A549 (cell line): ENCODE measurements around the gene IL2RG. TPM values are rescaled to one million over a fixed set of nuclear protein-coding genes. Genes with fewer than 3 reads are reported as not detected.

Source experiments
- ATAC-seq, 2 experiments: fragments of 200-7000 bp in 1 of 2; fragments of >200 bp in 1 of 2; cut with Nextera tagmentation in 1 of 2; cut with Tn5 transposase in 1 of 2; 3 replicates each; pipeline versions ENCODE4 v1.8.0 to v1.9.1; 2018 to 2020; ENCODE audit warnings: mild to moderate bottlenecking in 1 of 2, moderate library complexity in 1 of 2
- CTCF ChIA-PET: fragments of 300-600 bp; sonication (Branson Sonifier 250); formaldehyde crosslinking; extraction: SDS; loops from one replicate; lab custom pipeline; 2021; ENCODE audit warnings: antibody characterized with exemption, inconsistent platforms; lab: Yijun Ruan, JAX
- POLR2A ChIA-PET: fragments of 350-600 bp; formaldehyde crosslinking; extraction: SDS; loops from one replicate; lab custom pipeline; 2021; ENCODE audit warnings: antibody characterized with exemption, inconsistent platforms; lab: Yijun Ruan, JAX
- DNase-seq, 2 experiments: peaks; one replicate each; pipeline versions ENCODE4 v3.0.0 to v3.0.0-alpha.2; 2011 to 2016; ENCODE audit warnings: low read depth in 1 of 2, low spot score in 1 of 2
- FAIRE-seq: peaks from 2 replicates; lab custom pipeline; 2011; peaks lifted over from hg19 to GRCh38; lab: Jason Lieb, UNC
- H3K27ac ChIP-seq, 2 experiments: fragments of >200 bp; sonication (Bioruptor Twin); formaldehyde crosslinking; 3 replicates each; pipeline ENCODE4 v1.5.1; 2016 to 2017
- H3K4me1 ChIP-seq: fragments of >200 bp; sonication (Bioruptor Twin); formaldehyde crosslinking; 3 replicates; pipeline ENCODE4 v1.6.1; 2016
- H3K4me2 ChIP-seq: fragments of >200 bp; sonication (Bioruptor Twin); formaldehyde crosslinking; 3 replicates; pipeline ENCODE4 v1.6.1; 2016
- H3K4me3 ChIP-seq: fragments of >200 bp; sonication (Bioruptor Twin); formaldehyde crosslinking; 3 replicates; pipeline ENCODE4 v1.5.1; 2016
- H3K9me3 ChIP-seq: fragments of >200 bp; sonication (Bioruptor Twin); formaldehyde crosslinking; 3 replicates; pipeline ENCODE4 v1.6.1; 2016
- BCL3 ChIP-seq: fragments of >200 bp; sonication (Bioruptor Twin); formaldehyde crosslinking; IDR thresholded peaks from 3 replicates; pipeline ENCODE4 v1.6.1; 2016
- CHD2 ChIP-seq: fragments of 150-350 bp; IDR thresholded peaks from 2 replicates; pipeline ENCODE4 v1.6.1; 2014; ENCODE audit warnings: low read length; ENCODE audit not compliant: partially characterized antibody
- CTCF ChIP-seq: fragments of >200 bp; sonication (Bioruptor Twin); formaldehyde crosslinking; IDR thresholded peaks from 3 replicates; pipeline ENCODE4 v1.5.1; 2016
- E2F6 ChIP-seq: IDR thresholded peaks from 2 replicates; pipeline ENCODE4 v1.6.1; 2012; ENCODE audit warnings: low read depth, borderline replicate concordance
- EHMT2 ChIP-seq: fragments of 200-600 bp; sonication (generic); IDR thresholded peaks from 2 replicates; pipeline ENCODE4 v1.6.1; 2016; ENCODE audit warnings: antibody characterized with exemption, low read depth, mild to moderate bottlenecking, moderate library complexity
- ELK1 ChIP-seq: fragments of 150-350 bp; IDR thresholded peaks from 2 replicates; pipeline ENCODE4 v1.6.1; 2014; ENCODE audit warnings: low read depth, mild to moderate bottlenecking, low read length
- ESRRA ChIP-seq: fragments of 150-350 bp; IDR thresholded peaks from 2 replicates; pipeline ENCODE4 v1.6.1; 2014; ENCODE audit warnings: mild to moderate bottlenecking, low read length, borderline replicate concordance
- FOSL2 ChIP-seq, 2 experiments: fragments of 450-650 bp in 1 of 2; fragments of >200 bp in 1 of 2; sonication (Bioruptor Twin) in 1 of 2; formaldehyde crosslinking; IDR thresholded peaks; 2 replicates each; pipeline versions ENCODE4 v1.5.0 to v1.6.1; 2016 to 2020; ENCODE audit warnings: mild to moderate bottlenecking in 1 of 2, moderate library complexity in 1 of 2
- HES2 ChIP-seq: fragments of >200 bp; sonication (Bioruptor Twin); formaldehyde crosslinking; IDR thresholded peaks from 2 replicates; pipeline ENCODE4 v1.6.1; 2016
- HOXB13 ChIP-seq: fragments of 250-450 bp; sonication (Bioruptor Pico); IDR thresholded peaks from 2 replicates; pipeline ENCODE4 v1.5.0; 2020; ENCODE audit warnings: low read depth, mild to moderate bottlenecking, moderate library complexity
- JUNB ChIP-seq: fragments of >200 bp; sonication (Bioruptor Twin); formaldehyde crosslinking; IDR thresholded peaks from 2 replicates; pipeline ENCODE4 v1.6.1; 2016
- KDM1A ChIP-seq: fragments of 200-600 bp; sonication (generic); IDR thresholded peaks from 2 replicates; pipeline ENCODE4 v1.6.1; 2016; ENCODE audit warnings: low read depth, mild to moderate bottlenecking
- MAFK ChIP-seq: fragments of 450-650 bp; IDR thresholded peaks from 2 replicates; pipeline ENCODE4 v1.6.1; 2014; ENCODE audit not compliant: partially characterized antibody
- MYC ChIP-seq: IDR thresholded peaks from 2 replicates; pipeline ENCODE4 v1.6.1; 2012; ENCODE audit warnings: mild to moderate bottlenecking, inconsistent platforms, low read length, improper control_type of control experiment, borderline replicate concordance
- PBX3 ChIP-seq: IDR thresholded peaks from 2 replicates; pipeline ENCODE4 v1.6.1; 2012
- RAD21 ChIP-seq, 2 experiments: fragments of >200 bp in 1 of 2; sonication (Bioruptor Twin) in 1 of 2; formaldehyde crosslinking in 1 of 2; IDR thresholded peaks in 1 of 2; conservative IDR thresholded peaks in 1 of 2; 2 replicates in 1 of 2; 3 replicates in 1 of 2; pipeline ENCODE4 v1.6.1; 2012 to 2018; ENCODE audit warnings: inconsistent platforms in 1 of 2
- RARB ChIP-seq: fragments of 250-450 bp; sonication (Bioruptor Pico); IDR thresholded peaks from 2 replicates; pipeline ENCODE4 v1.8.0; 2021; ENCODE audit warnings: mild to moderate bottlenecking, moderate library complexity
- RFX5 ChIP-seq: fragments of 450-650 bp; IDR thresholded peaks from 2 replicates; pipeline ENCODE4 v1.7.1; 2014; ENCODE audit warnings: antibody characterized with exemption, mild to moderate bottlenecking, moderate library complexity
- ZNF302 ChIP-seq: fragments of 250-450 bp; sonication (Bioruptor Pico); IDR thresholded peaks from 2 replicates; pipeline ENCODE4 v1.9.0; 2021; ENCODE audit warnings: inconsistent platforms, mild to moderate bottlenecking, moderate library complexity
- WGBS: methylation state at CpG from one replicate; pipeline ENCODE4 v1.1.6; 2017; ENCODE audit errors: missing lambda C conversion rate; 5-methylcytosine and 5-hydroxymethylcytosine counted together
- polyA minus RNA-seq: library from RNA; depleted of rRNA, polyadenylated mRNA; stranded (reverse); fragments of >200 nt; gene quantifications from 2 replicates; pipeline ENCODE4 v1.2.3, GENCODE V29; 2011; rRNA and poly(A)+ RNA removed
- polyA plus RNA-seq, 4 experiments: library from polyadenylated mRNA; depleted of rRNA in 3 of 4; stranded (reverse); fragments of >200 nt; fragmentation: RNase III in 1 of 4; extraction: RNeasy Plus Mini Kit Qiagen cat#74134 plus additional on column Dnase treatment in 1 of 4; gene quantifications; 2 replicates in 3 of 4; 3 replicates in 1 of 4; pipeline ENCODE4 v1.2.3, GENCODE V29; 2011 to 2017

Gene IL2RG
- polyA plus RNA-seq (2011; rRNA removed) (0.09 and 0.23 TPM in 2 replicates), polyA plus RNA-seq (2017; fragmentation: RNase III; extraction: RNeasy Plus Mini Kit Qiagen cat#74134 plus additional on column Dnase treatment) (0.12 to 0.22 TPM (median 0.12 TPM) in 3 replicates), polyA minus RNA-seq (0.58 TPM in 1 of 2 replicates, not detected in the other)
- 0.14 and 0.25 TPM in 2 replicates for polyA plus RNA-seq (2012; cell fraction: cytosol; rRNA removed)
- polyA plus RNA-seq (2012; cell fraction: nucleus; rRNA removed) = 0.14 and 0.18 TPM in 2 replicates

- TF ChIP-seq CTCF = no peak
- no peak for TF ChIP-seq ELK1
- no peak for TF ChIP-seq CHD2
- TF ChIP-seq RAD21 (conservative IDR thresholded peaks at IDR 0.05 in 1 of 2, IDR thresholded peaks at IDR 0.05 in 1 of 2) = no peak
- no peak for TF ChIP-seq ZNF302
- no peak for TF ChIP-seq BCL3
- TF ChIP-seq MAFK = no peak
- TF ChIP-seq E2F6 = no peak
- TF ChIP-seq MYC = no peak
- TF ChIP-seq RFX5 = no peak
- no peak for TF ChIP-seq EHMT2
- no peaks in the 10 kb centered on the region for H3K4me1 ChIP-seq
- FAIRE-seq (no peak), ATAC-seq (no peak), DNase-seq (no peak)
- POLR2A ChIA-PET = no interaction called here
- H3K27ac ChIP-seq = no peak within 1 kb of the TSS
- no peak within 1 kb of the TSS for H3K4me2 ChIP-seq
- H3K4me3 ChIP-seq = no peak within 1 kb of the TSS
- H3K9me3 ChIP-seq = no peaks in the 10 kb centered on the region
- CTCF ChIA-PET = interaction anchor here (0.6 to 2.7 kb wide), 3 partner anchors 12 to 351 kb away, joined by 3 to 16 read pairs (median 4); no protein-coding TSS in a partner anchor
- WGBS = 59% methylated on average over 8 of the region's 8 CpGs
These were observed at the start of gene IL2RG for GRCh38 chrX:71111141-71111843. IL2RG (minus strand) TSS chrX:71111577; CDS start chrX:71111539, 38 bp downstream.

GRCh38 chrX:71160475-71160874 is 49.1 kb upstream of the IL2RG start:
- no peak for FAIRE-seq
- H3K4me1 ChIP-seq = no peaks in the 10 kb centered on the region

More at GRCh38 chrX:71160475-71160874, 49.1 kb upstream of the IL2RG start:
- DNase-seq (no peak), ATAC-seq (no peak)
- H3K4me3 ChIP-seq = no peak overlapping the region
- no peak overlapping the region for H3K4me2 ChIP-seq
- TF ChIP-seq PBX3 (no peak), E2F6 (no peak), CHD2 (no peak), HES2 (no peak), FOSL2 (IDR thresholded peaks at IDR 0.05) (no peak), FOSL2 (CRISPR knock-in tag; IDR thresholded peaks at IDR 0.05) (no peak), ESRRA (no peak), HOXB13 (no peak), RARB (no peak), JUNB (no peak), KDM1A (no peak)
- ChIA-PET CTCF (no interaction called here), POLR2A (no interaction called here)
- H3K27ac ChIP-seq = no peak overlapping the region
- WGBS = 95% methylated on average over 2 of the region's 3 CpGs
- H3K9me3 ChIP-seq = no peaks in the 10 kb centered on the region
